ENCODE data around the gene PAK6.
A peak's percentile ranks its signal among the peaks of the same experiment; 100 is the strongest.

PAK6 gene

DNA sequence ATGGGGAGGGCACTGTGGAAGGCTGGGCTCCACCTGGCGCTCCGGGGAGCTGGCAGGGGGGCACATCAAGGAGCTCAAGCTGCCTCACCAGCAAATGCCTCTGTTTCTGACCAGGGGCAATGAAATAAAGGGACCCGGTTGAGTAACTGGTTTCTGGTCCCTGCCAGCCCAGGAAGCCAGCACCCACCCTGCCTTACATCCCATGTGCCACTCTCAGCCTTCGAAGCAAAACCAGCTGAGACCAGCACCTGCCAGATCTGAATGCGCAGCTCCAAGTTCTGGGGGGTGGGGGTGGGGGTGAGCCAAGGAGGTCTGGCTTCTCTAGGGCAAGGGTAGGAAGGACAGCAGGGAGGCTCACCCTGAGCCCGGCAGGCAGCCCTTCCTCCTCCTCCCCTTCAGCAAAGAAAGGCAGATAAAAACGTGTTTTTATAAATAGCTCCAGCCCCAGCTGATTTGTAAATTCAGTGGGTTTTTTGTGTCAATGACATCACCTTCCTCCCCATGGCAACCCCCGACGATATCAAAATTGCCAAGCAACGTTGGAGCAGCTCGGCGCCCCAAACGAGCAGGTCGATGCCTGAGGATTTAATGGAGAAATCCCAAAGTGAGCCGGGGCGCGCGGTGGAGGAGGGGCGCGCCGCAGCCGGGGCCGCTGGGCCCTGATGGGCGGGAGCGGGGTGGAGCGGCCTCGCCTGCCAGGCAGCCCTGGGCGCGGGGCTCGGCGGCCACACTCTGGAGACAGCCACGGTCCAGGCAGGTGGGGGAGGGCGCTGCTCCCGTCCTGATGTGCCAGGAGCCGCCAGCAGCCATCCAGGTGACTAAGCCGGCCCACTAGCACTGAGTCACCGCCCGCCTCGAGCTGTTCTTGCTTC, at the start of gene PAK6:
TSS of gene PAK6 (plus strand) at position 532 of the 872 bp plus-strand sequence. CDS start 25,723 bp downstream, outside the sequence.
- DNase-seq = peak; percentile 45

DNA sequence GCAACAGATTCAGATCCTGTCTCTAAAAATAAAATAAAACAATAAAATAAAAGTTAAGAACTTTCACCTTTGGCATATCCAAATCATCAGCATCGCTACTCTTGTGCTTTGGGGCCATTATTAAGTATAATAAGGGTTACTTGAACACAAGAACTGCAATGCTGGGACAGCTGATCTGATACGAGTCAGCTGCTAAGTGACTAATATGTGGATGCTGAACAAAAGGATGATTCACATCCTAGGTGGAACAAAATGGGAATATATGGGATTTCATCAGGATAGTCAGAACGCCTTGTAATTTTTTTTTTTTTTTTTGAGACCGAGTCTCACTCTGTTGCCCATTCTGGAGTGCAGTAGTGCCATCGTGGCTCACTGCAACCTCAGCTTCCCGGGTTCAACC, 48.3 kb upstream of the PAK6 start:
- no peak for DNase-seq

DNA sequence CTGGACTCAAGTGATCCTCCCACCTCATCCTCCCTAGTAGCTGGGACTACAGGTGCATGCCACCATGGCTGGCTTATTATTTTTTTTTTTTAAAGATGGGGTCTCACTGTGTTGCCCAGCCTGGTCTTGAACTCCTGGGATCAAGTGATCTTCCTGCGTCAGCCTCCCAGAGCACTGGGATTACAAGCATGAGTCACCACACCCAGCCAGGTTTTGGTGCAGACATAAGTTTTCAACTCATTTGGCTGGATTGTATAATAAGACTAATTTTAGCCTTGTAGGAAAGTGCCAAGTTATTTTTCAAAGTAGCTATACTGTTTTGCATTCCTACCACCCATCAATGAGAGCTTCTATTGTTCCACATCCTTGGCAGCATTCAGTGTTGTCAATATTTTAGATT, 45.9 kb upstream of the PAK6 start:
- no peak for DNase-seq

DNA sequence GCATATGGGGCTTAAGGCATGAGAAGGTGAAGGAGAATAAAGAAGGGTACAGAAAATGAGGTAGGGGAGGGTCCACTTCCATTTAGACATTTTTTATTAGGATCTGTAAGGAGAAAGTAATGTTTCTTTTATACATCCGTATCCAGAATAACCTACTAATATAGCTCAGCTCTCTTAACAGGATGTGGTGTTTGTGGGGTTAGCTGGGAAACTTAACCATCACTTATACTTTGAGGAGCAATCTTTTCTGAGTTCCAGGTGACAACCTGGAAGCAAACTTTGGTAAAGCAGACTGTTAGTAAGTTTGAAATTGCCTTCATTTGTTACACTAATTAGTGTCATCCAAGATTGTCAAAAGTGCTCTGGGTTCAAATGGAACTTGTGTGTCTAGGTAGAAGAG, 41.4 kb upstream of the PAK6 start:
- no peak for DNase-seq

DNA sequence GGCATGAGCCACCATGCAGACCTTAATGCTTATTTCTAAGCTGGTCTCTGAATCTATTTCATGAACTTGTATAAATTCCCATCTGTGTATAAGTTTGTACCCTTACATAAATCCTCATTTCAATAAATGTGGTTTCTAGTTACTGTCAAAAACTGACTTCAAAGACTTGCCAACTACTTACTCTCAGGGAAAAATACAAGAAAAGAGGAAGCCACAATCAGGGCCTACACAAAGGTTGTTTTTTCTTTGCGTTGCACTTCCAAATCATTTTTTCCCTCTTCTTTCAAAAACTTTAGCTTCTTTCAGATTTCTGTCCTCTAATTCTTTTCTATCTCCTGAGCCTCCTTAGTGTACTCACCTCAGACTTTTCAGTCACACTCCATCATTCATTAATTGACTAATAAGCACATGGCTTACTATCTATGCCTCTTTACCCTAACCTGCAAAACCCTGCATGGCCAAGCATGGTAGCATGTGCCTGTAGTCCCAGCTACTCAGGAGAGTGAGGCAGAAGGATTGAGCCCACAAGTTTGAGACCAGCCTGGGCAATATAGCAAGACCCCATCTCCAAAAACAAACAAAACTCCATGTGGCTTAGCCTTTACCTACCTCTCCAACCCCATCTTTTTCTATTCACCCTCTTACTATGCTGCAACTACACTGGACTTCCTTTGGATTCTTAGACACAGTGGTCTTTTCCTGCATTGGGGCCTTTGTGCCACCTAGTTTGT, 40.3 kb upstream of the PAK6 start:
- DNase-seq = no peak

DNA sequence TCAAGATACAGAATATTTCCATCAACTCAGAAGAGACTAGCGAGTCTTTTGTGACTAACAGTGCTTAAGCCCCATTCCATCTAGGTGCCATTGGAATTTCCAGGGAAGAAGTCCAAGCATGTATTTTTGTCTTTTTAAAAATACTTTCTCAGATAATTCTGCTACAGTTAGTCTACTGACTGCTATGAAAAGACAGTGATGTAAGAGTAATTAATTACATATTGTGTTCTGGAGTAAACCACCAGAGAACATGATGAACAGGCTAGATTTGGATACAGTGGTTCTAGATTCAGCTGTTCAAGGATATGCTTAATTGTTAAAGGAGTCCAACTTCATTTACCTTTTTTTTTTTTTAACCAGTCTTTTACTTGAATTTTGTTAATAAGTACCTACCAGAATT, 34.8 kb upstream of the PAK6 start:
- no peak for DNase-seq

DNA sequence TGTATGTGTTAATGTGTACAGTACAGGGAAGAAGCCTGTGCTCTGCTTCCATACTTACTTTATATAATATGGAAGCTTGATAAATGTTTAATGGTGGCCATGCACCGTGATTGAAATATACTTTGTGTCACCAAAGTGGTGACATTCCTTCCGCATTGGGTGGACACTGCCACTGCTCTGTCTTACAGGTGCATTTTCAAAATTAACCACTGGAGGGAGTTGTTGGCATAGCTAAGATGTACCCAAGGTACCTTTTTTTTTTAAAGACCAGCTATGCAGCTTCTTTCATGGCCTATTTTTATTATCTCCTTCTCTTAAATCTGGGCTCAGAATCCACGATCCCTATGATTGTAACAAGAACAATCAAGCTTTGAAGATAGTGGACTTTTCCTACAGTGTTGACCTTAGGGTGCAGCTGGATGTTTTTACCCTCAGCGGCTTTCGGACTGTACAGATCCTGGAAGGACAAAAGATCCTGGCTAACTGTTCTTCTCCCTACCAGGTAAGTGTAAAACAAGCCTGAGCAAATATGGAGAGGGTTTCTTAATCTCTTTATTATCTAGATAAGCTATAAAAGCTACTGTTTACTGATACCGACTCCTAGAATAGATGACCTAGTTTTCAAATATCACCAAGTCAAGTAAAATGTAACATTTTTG, 21.6 kb upstream of the PAK6 start:
- DNase-seq = no peak

DNA sequence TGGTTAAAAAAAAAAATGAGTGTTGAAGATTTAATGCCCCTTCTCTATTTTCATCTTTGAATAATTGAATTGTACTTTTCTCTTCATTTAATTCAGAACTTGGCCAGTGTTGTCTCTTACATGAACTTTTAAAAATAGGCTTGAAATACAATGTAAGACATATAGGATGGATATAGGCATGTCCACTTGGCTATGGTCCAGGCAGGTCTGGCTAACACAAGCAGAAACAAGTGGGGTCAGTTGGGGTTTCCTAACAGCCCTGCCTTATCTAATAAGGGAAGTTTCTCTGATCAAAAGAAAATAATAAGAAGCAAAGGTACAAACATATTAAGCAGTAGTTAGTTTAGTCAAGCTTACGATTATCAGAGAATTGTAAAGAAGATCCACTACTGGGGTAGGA, 19.1 kb upstream of the PAK6 start:
- no peak for DNase-seq

DNA sequence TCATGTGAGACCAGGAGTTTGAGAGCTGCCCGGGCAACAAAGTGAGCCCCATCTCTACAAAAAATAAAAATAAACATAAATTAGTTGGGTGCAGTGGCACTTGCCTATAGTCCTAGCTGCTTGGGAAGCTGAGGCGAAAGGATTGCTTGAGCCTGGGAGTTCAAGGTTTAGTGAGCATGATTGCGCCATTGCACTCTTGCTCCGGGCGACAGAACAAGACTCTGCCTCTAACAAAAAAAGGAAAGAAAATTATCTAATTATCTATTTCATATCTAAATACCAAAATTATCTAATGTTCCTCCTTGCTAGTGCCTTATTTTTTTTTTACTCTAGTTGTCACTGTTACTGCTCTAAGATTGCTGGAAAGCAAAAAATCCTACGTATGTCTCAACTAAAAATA, 16.7 kb upstream of the PAK6 start:
- no peak for DNase-seq

DNA sequence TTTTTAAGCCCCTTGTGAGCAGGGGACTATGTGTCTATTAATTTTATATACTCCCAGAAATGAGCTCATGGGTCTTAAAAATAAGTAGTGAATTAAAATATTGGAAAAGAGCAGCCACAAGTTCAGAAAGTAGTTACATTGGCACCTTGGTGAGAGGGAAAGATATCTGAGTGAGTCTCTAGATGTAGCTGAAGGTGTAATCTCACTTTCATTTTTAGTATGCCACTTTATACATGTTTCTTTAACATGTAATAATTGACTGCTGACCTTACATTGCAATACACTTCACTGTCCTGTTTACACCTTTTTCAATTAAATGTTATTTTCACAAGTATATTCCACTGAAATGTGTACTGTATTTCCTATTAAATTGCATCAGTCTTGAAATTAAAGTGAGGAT, 12.1 kb upstream of the PAK6 start:
- DNase-seq = no peak

DNA sequence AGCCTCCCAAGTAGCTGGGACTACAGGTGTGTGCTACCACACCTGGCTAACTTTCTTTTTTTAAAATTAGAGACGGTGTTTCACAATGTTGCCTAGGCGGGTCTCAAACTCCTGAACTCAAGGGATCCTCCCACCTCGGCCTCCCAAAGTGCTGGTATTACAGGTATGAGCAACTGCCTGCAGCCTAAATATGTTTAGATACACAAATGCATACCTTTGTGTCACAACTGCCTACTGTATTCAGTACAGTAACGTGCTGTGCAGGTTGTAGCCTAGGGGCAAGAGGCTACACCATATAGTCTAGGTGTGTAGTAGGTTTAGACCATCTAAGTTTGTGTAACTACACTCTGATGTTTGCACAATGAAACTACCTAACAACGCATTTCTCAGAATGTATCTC, 9.5 kb upstream of the PAK6 start:
- DNase-seq = no peak

DNA sequence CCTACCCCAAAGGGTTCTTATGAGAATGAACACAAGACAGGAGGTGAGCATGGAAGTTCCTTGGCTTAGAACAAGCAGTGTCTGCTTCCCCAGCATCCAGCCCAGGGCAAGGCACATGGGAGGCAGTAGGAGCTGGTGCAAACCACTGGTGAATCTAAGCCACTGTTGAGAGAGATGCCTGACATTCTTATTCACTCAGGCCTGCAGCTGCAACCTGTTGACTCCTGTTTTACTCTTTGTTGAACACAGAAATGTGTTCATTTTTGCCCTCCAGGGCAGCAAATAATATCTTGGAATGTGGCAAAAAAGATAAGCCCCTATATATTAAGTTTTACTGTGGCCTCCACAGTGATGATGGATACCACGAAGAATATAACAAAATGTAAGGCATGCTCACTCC, 8.9 kb upstream of the PAK6 start:
- DNase-seq = no peak

DNA sequence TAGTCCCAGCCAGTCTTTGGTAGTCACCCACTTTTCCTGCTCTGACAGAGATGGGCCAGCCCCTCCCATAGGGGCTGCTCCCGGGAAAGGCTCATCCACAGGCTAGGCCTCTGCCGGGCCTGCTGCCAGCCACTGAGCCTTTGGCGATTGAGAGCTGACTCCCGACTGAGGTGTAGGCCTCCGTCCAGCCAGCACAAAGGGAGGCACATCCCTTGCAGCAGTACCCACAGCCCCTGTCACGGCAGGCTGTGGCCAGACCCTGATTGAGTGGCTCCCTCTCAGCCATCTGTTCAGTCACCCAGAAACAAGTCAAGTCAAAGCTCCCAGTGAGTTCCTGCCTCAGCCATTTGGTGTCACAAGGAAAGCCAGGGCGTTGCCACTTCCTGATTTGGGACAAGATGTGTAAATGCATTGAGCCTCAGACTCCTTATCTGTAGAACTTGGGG, 6.2 kb upstream of the PAK6 start:
- DNase-seq = no peak

DNA sequence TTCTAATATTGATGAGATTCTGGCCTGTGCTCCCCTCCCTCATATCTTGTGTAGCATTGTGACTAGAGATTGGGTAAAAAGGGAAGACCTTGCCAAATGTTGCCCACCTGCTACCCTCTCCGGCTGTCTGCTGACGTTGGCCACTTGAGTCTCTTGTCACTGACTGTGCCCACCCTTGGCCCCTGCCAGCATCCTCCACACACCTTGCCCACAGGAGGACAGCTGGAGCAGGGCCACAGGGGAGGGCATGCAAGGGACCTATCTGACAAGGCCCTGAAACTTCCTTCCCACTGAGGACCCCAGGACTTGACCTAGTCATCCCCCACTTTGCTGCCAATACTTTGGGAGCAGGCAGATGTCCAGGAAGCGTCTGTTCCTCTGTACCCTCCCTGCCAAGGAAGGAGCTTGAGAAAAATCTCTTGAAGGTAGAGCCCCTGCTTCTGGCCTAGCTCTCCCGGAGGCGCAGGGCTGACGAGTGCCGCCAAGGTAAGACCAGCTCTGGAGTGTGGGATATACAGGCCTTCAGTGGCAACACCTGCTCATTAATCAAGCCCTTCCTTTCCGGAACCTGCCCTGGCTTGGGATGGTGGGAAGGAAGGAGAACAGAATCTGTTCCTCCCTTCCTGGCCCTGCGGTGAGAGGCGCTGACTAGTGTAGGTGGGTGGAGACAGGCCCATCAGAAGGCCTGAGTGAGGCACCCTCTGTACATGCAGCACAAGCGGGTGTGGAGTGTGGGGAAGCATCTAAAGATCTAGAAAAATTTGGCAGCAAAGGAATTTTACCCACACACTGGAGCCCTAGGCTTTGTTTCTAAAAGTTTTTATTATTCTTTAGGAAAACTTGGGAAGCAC, 4.9 kb upstream of the PAK6 start:
- DNase-seq = no peak

DNA sequence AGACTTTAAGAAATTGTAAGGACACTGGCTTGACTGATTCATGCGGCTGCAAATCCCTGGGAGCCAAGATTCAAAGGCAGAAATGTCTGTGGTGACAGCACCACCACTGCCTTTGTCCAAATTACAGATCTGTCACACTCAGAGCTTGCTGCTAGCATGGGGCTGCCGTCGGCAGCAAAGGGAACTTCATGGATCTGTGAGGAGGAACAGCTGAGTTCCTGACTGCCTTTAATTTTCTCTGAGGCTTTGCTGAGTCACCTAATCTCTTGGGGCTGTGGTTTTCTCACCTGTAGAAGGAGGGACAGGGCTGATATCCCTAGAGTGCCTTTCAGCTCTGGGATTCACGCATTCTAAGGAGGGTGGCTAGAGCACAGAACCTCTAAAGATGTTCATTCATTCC, 4.1 kb upstream of the PAK6 start:
- DNase-seq = no peak

DNA sequence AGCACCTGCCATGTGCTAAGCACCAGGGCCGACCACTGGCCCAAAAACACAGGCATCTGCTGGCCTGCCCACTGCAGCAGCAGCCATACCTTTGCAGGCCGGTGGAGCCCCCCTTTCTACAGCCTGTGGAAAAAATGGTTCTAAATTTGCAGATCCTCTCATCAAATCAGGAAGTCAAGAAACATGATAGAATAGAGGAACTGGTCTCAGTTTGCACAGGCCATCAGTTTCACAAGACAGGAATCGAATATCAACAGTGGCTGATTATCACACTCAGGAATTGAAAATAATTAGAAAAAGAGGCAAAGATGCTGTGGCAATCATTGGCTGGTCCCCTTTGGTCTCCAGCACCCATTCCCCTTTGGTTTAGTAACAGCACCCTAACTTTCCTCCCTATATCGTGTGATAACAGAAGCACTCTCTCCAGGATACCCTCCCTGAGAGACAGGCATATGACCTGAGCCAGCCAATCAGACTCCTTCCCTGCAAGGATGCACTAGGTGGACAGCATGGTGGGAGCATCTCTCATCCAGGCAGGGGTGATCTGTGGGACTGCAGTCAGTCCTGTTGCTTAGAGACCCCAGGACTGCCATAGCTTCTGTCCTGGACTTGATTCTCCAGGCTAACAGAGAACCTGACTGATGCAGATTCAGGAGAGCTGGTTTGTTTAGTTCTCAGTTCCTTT, 3.5 kb upstream of the PAK6 start:
- DNase-seq = no peak

DNA sequence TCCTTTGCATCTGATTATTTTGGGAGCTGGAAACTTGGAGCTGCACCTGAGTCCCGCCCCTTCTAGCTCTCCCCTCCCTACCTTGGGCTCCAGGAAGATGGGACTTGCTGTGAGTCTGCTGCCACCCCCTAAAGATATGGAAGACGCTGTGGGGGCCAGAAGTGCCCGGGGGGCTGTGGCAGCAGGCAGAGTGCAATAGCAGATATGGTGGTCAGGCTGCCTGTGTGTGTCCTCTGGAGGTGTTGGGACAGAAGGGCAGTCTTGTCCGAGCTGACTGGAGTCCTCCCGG, 485 bp downstream of the PAK6 start:
- no peak for DNase-seq

DNA sequence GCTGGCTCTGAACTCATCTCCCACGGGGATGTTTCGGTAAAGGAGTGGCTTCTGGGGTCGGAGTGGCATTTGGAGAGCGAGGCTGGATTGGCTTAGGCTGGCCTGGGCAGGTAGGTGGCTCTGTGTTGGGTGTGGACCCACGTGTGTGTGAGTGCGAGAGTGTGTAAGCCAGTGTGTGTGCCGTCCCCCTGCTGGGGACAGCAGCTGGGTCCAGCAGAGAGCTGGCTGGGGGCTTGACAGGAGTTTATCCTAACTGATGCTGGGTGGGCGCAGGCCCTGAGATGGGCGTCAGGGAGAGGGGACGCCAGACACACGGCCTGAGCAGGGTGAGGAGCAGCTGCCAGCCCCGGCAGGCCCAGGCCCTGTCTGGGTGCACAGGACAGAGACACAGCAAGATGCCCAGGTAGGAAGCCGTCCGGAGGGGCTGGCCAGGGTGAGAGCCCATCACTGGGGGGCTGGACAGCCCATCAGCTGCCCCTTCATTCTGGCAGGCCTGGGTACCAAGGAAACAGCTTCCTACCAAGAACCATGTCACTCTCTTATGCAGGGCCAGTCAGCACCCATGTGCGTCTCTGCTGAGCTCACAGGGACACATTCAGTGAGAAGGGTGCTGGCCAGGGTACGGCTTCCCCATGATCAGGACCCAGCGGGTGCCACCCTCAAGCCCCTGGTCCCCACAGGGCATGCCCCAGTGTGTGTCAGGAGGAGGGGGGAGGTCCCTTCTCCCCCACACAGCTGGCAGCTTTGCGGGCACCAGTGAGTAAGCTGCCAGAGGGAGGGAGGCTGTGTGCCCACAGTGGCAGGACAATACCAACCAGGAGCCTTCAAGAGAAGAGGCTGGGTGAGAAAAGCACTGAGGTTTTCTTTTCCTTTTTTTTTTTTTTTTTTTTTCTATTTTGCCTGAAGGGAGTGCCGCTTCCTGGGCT, 1.1 kb downstream of the PAK6 start:
- no peak for DNase-seq

DNA sequence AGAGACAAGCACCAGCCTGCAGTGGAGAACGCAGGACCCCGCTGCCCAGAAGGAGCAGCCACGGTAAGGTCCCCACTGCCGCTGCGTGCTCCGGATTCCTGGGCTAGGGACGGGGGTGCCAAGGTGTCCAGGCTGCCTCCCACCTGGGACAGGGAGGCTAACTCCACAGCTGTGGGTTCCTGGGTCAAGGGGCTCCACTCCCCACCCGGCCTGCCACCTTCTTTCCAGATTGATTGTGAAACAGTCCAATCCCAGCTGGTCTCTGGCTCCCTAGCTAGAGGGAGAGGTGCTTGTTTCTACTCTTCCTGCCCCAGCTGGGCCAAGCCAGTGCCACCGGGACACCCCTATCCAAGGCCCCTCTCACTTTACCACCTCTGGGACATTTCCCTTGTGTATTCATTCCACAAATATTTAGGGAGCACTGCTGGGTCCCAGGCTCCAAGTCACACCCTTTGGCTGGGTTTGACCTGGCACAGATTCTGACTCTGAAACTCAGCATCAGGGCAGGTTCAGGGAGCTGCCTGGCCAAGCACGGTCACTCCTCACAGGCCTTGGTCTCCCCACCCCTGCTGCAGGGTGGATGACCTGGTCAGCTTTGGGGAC, 1.9 kb downstream of the PAK6 start:
- no peak for DNase-seq

DNA sequence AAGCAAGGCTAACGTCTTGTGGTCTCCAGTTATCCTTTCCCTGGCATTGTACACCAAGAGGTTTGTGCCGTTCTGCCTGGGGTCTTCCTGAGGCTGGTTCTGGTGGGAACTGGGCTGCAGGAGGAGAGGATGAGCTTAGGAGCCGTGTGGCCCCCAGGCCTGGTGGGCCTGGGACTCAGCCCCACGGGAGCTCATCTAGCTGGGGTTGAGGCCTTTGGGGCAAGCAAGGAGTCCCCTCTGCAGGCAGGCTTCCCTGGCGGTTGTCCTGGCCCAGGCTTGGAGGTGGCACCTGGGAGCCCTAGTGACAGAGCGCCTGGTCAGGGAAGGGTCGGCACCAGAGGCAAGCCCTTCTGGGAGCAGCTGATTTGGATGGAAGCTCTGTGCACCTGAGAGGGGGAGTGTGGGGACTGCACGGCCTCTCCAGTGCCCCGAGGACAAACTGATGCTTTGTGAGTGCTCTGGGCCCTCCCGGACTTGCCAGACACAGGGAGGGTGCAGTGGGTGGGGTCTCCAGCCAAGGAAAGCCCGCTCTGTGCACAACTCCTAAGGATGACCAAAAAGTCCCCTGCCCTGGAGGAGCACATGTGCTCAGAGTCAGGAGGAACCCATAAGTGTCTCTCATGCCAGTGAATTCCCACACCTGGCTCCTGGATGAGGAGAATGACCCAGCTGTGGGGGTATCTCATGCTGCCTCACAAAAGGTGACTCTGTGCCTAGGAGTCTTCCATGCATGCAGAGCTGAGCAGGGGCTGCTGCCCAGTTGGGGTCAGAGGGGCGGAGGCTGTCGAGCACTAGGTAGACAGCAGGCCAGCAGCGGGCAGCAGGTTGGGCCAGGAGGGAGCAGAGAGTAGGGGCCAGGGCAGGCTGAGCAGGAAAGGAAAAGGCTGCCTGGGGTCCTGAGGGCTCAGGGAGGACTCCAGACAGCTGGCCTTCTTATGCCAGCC, 2.7 kb downstream of the PAK6 start:
- DNase-seq = no peak

Data from stimulated activated CD4-positive, alpha-beta T cell treated with anti-CD3 and anti-CD28 coated beads, Interleukin-4, amount 100 ng/mL, for 1 hour (primary cell).